PC-3 (cell line): ENCODE data around the gene UQCC2. TPM values are rescaled to one million over a fixed set of nuclear protein-coding genes. Genes with fewer than 3 reads are reported as not detected.

ENCODE experiments used
- ATAC-seq: fragments of 200-7000 bp; cut with Tn5 transposase; 2 replicates; pipeline ENCODE4 v1.9.1; 2020; ENCODE audit warnings: mild to moderate bottlenecking, moderate library complexity
- BruUV-seq: library from RNA; stranded (reverse); fragments of 400-500 nt; replicated peaks from 2 replicates; lab custom pipeline; 2021; lab: Mats Ljungman, UMichigan
- CTCF ChIA-PET: fragments of 300-600 bp; sonication (Branson Sonifier 250); formaldehyde crosslinking; loops from one replicate; lab custom pipeline; 2022; ENCODE audit warnings: antibody characterized with exemption; lab: Charles Lee
- POLR2A ChIA-PET: fragments of 300-600 bp; sonication (Branson Sonifier 250); formaldehyde crosslinking; loops from one replicate; lab custom pipeline; 2022; ENCODE audit warnings: antibody characterized with exemption; ENCODE audit not compliant: unreplicated experiment; lab: Charles Lee
- DNase-seq: peaks from one replicate; pipeline ENCODE4 v3.0.0-alpha.2; 2015
- H2AFZ ChIP-seq: fragments of 300-600 bp; sonication (generic); 2 replicates; pipeline ENCODE4 v1.6.0; 2016; ENCODE audit warnings: antibody characterized with exemption, low read length
- H3F3A ChIP-seq: fragments of 300-600 bp; sonication (generic); one replicate; pipeline ENCODE4 v1.6.0; 2017; ENCODE audit warnings: antibody characterized with exemption, low read length, control low read depth, mild to moderate bottlenecking; ENCODE audit not compliant: unreplicated experiment
- H3K27ac ChIP-seq: fragments of 300-600 bp; sonication (generic); 2 replicates; pipeline ENCODE4 v1.5.1; 2016; ENCODE audit warnings: mild to moderate bottlenecking, low read length
- H3K27me3 ChIP-seq: fragments of 300-600 bp; sonication (generic); 2 replicates; pipeline ENCODE4 v1.6.1; 2016; ENCODE audit warnings: low read length, mixed read lengths
- H3K36me3 ChIP-seq: fragments of 300-600 bp; sonication (generic); 2 replicates; pipeline ENCODE4 v1.6.1; 2016; ENCODE audit warnings: low read depth, mixed run types, low read length, mixed read lengths
- H3K4me1 ChIP-seq: fragments of 300-600 bp; sonication (generic); 2 replicates; pipeline ENCODE4 v1.5.1; 2016; ENCODE audit warnings: low read length; ENCODE audit not compliant: insufficient read depth
- H3K4me2 ChIP-seq: fragments of 300-600 bp; sonication (generic); 2 replicates; pipeline ENCODE4 v1.6.0; 2016; ENCODE audit warnings: low read length
- H3K4me3 ChIP-seq: fragments of 300-600 bp; sonication (generic); 2 replicates; pipeline ENCODE4 v1.5.1; 2016; ENCODE audit warnings: mild to moderate bottlenecking, low read length, mixed read lengths
- H3K79me2 ChIP-seq: fragments of 300-600 bp; sonication (generic); 2 replicates; pipeline ENCODE4 v1.6.1; 2017; ENCODE audit warnings: low read length, mixed read lengths
- H3K9ac ChIP-seq: fragments of 300-600 bp; sonication (generic); 2 replicates; pipeline ENCODE4 v1.6.0; 2016; ENCODE audit warnings: mild to moderate bottlenecking, low read length
- H3K9me2 ChIP-seq: fragments of 300-600 bp; sonication (generic); replicated peaks from 2 replicates; pipeline ENCODE4 v1.6.1; 2016; ENCODE audit warnings: mixed run types, low read length, mixed read lengths
- H3K9me3 ChIP-seq: fragments of 300-600 bp; sonication (generic); 2 replicates; pipeline ENCODE4 v1.6.1; 2016; ENCODE audit warnings: low read length, mixed read lengths
- H4K20me1 ChIP-seq: fragments of 300-600 bp; sonication (generic); 2 replicates; pipeline ENCODE4 v1.6.1; 2016; ENCODE audit warnings: low read length, mixed read lengths
- CTCF ChIP-seq: fragments of 300-600 bp; sonication (generic); conservative IDR thresholded peaks from 2 replicates; pipeline ENCODE4 v1.5.1; 2017; ENCODE audit warnings: antibody characterized with exemption, low read depth, mild to moderate bottlenecking, low read length
- EZH2 ChIP-seq: fragments of 300-600 bp; sonication (generic); IDR thresholded peaks from one replicate; pipeline ENCODE4 v1.6.1; 2017; ENCODE audit warnings: antibody characterized with exemption, mild to moderate bottlenecking, low read length; ENCODE audit not compliant: unreplicated experiment
- EZH2phosphoT487 ChIP-seq: fragments of 300-600 bp; sonication (generic); IDR thresholded peaks from 2 replicates; pipeline ENCODE4 v1.6.1; 2018; ENCODE audit warnings: mild to moderate bottlenecking, antibody characterized with exemption, low read length, borderline replicate concordance
- intact Hi-C: fragments of 100-400 bp; cut with micrococcal nuclease; formaldehyde crosslinking; loops from 2 replicates; pipeline ENCODE4 v1.9.0; 2023
- total RNA-seq: library from RNA; depleted of rRNA; stranded (reverse); fragments of >200 nt; gene quantifications from 2 replicates; pipeline ENCODE4 v1.2.3, GENCODE V29; 2014

UQCC2 gene
- total RNA-seq, 1 experiment from 2014 or later = 107 TPM

- H3K79me2 ChIP-seq = no peaks in the 10 kb centered on the region
- H3K27me3 ChIP-seq = no peaks in the 10 kb centered on the region
- H4K20me1 ChIP-seq = no peaks in the 10 kb centered on the region
- ChIA-PET CTCF (no interaction called here), POLR2A (no interaction called here)
- no peak for ATAC-seq
- no peaks in the 10 kb centered on the region for H3F3A ChIP-seq
- intact Hi-C loops = no loop called here
- H3K4me3 ChIP-seq = no peak overlapping the region
- H3K4me2 ChIP-seq = no peak overlapping the region
- H3K36me3 ChIP-seq = peaks cover 36% of the 10 kb centered on the region
- H3K9me3 ChIP-seq = no peaks in the 10 kb centered on the region
- no peak for DNase-seq
- H3K27ac ChIP-seq = no peak overlapping the region
- no peaks in the 10 kb centered on the region for H3K9me2 ChIP-seq
- no TSS peak for BruUV-seq
- H3K4me1 ChIP-seq = peaks cover 15% of the 10 kb centered on the region
- TF ChIP-seq EZH2 (no peak), CTCF (no peak), EZH2phosphoT487 (no peak)
- no peak overlapping the region for H3K9ac ChIP-seq
- no peak overlapping the region for H2AFZ ChIP-seq
Observed at GRCh38 chr6:33688451-33689147, 22.9 kb downstream of the UQCC2 start.

- Histone ChIP-seq H3K4me2 (no peak overlapping the region), H3K9ac (no peak overlapping the region), H3K4me1 (peaks cover 9% of the 10 kb centered on the region), H3K9me2 (no peaks in the 10 kb centered on the region), H3K36me3 (peaks cover 32% of the 10 kb centered on the region), H2AFZ (no peak overlapping the region), H3F3A (no peaks in the 10 kb centered on the region), H4K20me1 (no peaks in the 10 kb centered on the region), H3K27ac (no peak overlapping the region), H3K79me2 (no peaks in the 10 kb centered on the region), H3K9me3 (no peaks in the 10 kb centered on the region), H3K27me3 (no peaks in the 10 kb centered on the region), H3K4me3 (no peak overlapping the region)
- intact Hi-C loops = no loop called here
- no peak for TF ChIP-seq EZH2phosphoT487
- no peak for TF ChIP-seq EZH2
- no peak for TF ChIP-seq CTCF
- DNase-seq = no peak
- CTCF ChIA-PET = no interaction called here
- no peak for ATAC-seq
- no TSS peak for BruUV-seq
- POLR2A ChIA-PET = no interaction called here
Observed at GRCh38 chr6:33688006-33688405, 23.5 kb downstream of the UQCC2 start.
